ENCODE measurements around the gene HSD17B3.

DNA sequence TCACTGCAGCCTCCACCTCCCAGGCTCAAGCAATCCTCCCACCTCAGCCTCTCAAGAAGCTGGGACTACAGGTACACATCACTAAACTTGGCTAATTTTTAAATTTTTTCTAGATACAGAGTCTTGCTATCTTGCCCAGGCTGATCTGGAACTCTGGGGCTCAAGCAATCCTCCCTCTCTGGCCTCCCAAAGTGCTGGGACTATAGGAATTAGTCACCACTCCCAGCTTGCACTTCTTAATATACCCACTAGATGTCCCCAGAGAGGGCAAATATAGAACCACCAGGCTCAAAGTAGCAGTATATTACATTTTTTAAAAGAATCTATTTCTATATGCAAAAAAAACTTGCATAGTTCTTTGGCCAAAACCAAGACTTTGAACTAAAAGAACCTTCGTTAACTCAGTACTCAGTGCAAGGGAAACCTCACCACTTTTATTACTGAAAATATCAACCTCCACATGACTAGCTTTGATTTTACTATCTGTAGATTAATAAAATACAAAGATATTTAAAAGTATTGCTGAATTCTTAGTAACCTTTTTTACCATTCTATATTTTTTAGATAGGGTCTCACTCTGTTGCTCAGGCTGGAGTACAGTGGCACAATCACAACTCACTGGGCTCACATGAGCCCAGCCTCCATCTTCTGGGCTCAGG, 25.8 kb upstream of the HSD17B3 start:
- TF ChIP-seq, protein P1, sequence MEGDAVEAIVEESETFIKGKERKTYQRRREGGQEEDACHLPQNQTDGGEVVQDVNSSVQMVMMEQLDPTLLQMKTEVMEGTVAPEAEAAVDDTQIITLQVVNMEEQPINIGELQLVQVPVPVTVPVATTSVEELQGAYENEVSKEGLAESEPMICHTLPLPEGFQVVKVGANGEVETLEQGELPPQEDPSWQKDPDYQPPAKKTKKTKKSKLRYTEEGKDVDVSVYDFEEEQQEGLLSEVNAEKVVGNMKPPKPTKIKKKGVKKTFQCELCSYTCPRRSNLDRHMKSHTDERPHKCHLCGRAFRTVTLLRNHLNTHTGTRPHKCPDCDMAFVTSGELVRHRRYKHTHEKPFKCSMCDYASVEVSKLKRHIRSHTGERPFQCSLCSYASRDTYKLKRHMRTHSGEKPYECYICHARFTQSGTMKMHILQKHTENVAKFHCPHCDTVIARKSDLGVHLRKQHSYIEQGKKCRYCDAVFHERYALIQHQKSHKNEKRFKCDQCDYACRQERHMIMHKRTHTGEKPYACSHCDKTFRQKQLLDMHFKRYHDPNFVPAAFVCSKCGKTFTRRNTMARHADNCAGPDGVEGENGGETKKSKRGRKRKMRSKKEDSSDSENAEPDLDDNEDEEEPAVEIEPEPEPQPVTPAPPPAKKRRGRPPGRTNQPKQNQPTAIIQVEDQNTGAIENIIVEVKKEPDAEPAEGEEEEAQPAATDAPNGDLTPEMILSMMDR (IDR thresholded peaks at IDR 0.05), result peak; percentile 76 to 94 (median 89)
- no peak for TF ChIP-seq POLR2A (IDR thresholded peaks at IDR 0.05)

Data from Peyer's patch (tissue), 4 donors.